CMK (cell line): ENCODE measurements around the gene SP140.
A peak's percentile ranks its signal among the peaks of the same experiment; 100 is the strongest.
"Not testable (repeated sequence)": the region's sequence is repeated elsewhere in the genome, so short reads cannot be mapped to it uniquely, and the experiment has no call there.

ENCODE experiments used
- DNase-seq: peaks from one replicate; pipeline ENCODE4 v3.0.0-alpha.2; 2010; ENCODE audit warnings: low read depth

Gene SP140

DNA sequence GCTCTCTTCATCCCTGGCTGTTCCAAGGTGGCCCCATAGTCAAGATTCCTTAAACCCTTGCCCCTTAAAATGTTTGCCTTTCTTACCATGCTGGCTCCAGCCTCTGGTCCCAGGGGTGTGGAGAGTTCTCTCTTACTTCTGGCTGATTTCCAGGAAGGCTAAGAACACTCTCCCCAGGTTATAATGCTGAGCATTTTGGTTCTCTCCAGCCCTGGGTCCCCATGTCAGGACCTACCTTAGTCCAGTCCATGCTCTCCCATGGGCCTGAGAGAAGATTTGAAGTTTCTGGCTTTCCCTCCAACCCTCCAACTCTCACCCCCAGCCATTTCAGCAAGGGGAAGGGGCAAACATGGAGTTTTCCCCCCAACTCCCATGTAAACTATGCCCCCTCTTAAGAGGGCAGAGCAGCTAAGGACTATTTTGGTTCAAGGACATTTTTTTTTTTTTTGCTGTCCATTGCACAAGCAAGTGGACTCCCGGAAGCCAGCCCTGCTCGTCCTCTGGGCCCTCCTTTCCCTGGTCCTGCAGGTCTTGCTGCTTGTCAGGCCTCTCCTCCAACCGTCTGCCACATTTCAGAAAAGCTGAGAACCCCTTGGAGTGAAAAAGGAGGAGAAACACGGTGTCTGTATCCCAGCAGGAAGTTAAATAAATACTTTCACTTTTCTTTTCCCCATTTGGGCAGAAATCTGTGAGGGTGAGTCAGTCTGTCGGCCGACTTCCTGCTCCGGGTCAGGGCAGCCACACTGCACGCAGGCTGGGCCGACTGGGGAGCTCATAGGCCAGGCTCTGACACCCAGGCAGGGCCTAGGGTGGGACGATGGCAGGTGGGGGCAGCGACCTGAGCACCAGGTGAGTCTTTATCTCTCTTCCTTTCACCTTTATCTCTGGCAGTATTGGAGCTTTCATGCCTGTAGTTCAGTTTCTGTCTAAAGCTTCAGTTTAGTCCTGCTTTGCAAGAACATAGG is 101.2 kb downstream of the SP140 start, which contains the start of gene SP140L:
SP140L (plus strand) TSS at position 741 of the 965 bp plus-strand sequence; CDS start at position 818, 77 bp downstream.
- DNase-seq = peak; percentile 24

DNA sequence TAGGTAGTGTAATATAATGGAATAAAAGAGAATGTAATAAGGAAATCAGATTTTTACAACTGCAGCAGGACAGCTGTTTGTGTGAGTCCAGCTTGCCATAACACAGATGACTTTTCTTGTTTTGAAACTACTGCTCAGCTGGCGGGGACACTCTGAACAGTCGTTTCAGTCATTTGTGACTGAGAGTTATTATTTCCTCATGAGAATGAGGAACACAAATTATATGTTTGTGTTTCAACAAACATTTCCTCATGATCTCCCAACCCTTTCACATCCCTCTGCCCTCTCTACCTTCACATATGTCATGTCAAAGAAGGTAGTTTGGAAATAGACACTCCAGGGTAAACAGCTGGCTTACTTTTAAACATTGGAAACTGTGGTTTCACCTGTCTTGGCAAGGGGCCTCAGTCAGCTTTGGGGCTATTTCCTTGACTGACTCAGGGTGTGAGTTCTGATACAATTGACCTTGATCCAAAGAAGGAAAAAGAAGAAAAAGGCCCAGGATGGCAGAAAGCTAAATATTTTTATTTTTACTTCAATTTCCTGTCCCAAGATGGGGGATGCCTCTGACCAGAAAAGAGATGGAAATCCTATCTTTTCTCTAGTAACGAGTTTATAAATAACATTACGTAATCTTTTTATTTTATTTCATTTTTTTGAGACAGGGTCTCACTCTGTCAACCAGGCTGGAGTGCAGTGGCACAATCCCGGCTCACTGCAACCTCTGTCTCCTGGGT is 102.0 kb downstream of the SP140 start:
- DNase-seq = no peak

DNA sequence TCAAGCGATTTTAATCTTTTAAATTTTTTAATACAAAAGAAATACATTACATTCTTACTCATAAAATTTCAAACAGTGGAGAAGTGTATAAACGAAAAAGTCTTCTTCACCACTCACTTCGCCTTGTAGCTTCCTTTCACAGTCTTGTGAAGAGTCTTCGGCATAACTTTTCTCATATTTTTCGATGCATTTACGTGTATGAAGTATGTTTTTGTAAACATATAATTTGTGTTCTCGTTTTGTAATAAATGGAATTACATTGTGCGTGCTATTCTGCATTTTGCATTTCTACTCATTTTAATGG is 102.6 kb downstream of the SP140 start:
- no peak for DNase-seq

DNA sequence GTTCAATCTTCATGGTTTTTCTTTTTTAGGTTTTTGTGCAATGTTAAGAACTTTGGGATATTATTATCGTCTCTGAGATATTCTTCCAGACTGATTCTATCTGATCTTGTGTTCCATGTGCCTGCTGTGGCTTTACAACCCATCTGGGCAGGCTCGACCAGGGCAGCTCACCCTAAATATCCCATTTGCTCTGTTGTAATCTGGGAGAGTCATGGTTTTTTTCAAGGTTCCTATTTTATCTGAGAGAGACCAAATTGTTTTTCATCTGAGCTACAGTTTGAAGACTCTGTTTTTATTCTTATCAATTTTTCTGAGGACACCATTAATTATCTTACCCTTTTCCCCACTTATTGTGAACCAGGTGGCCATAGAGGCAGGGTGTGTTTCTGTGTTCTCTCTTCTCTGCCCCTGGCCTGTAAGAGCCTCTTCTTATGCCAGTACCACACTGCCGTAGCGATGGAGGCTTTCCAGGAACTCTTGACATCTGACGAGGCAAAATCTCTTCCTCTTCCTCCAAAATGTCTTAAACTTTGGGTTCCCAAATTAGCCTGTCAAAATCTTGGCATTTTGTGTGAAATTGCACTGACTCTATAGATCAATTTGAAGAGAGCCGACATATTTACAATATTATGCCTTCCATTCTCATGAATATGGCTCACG is 104.5 kb downstream of the SP140 start:
- no peak for DNase-seq

DNA sequence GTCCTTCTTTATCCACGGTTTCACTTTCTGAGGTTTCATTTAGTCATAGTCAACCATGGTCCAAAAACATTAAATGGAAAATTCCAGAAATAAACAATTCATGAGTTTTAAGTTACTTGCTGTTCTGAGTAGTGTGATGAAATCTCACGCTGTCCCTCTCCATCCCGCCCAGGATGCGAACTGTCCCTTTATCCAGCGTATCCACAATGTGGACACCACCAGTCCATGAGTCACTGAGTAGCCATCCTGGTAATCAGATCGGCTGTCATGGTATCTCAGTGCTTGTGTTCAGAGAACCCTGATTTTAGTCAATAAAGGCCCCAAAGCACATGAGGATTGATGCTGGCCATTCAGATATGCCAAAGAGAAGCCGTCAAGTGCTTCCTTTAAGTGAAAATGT is 105.2 kb downstream of the SP140 start:
- no peak for DNase-seq

DNA sequence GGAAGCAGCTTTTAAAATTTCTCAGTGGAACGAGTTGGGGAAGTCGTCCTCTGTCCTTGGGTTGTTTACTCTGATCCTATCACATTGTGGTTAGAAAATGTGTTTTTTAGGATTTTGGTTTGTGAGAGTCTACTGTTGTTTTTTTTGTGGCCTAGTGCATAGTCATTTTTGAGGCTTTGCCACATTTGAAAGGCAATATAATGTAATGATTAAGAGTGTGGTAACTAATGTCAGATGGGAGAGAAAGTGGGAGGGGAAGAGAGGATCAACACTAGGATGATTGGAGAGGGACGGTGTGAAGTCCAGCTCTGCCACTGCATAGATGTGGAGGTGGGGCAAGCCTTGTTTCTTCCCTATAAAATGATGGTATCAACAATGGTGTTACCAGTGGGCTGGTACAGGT is 109.9 kb downstream of the SP140 start:
- peak; percentile 49 for DNase-seq

DNA sequence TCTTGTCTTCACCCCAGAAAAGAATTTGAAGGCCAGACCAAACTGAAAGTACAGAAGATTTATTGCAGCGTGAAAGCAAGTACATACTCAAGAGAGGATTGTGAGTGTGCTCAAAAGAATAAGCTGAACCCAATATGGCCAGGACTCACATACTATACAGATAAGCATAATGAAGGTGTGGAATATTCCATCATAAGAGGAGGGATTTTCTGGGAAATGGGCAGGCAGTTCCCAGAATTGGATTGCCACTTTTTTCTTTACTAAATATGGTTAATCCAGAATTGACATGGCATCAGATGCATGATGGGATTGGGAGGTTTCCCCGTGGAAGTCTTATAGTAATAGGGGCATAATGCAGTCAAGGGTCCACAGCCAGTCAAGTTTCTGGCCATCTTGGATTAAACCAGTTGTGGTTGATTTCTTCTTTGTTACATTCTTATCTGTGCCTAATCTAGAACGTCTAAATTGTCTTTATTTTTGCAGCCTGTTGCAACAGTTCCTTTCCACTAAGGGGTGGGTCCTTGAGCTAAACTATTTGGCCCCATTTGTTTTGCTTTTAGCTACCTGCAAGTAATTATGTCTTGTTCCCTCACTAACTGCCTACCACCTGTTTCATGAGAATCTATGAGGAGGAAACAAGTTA is 110.4 kb downstream of the SP140 start:
- no peak for DNase-seq

DNA sequence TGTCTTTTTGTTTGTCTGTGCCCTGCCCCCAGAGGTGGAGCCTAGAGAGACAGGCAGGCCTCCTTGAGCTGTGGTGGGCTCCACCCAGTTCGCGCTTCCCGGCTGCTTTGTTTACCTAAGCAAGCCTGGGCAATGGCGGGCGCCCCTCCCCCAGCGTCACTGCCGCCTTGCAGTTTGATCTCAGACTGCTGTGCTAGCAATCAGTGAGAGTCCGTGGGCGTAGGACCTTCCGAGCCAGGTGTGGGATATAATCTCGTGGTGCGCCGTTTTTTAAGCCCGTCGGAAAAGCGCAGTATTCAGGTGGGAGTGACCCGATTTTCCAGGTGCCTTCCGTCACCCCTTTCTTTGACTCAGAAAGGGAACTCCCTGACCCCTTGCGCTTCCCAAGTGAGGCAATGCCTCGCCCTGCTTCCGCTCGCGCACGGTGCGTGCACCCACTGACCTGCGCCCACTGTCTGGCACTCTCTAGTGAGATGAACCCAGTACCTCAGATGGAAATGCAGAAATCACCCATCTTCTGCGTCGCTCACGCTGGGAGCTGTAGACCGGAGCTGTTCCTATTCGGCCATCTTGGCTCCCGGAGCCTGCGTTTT is 116.5 kb downstream of the SP140 start:
- not testable (repeated sequence) for DNase-seq

DNA sequence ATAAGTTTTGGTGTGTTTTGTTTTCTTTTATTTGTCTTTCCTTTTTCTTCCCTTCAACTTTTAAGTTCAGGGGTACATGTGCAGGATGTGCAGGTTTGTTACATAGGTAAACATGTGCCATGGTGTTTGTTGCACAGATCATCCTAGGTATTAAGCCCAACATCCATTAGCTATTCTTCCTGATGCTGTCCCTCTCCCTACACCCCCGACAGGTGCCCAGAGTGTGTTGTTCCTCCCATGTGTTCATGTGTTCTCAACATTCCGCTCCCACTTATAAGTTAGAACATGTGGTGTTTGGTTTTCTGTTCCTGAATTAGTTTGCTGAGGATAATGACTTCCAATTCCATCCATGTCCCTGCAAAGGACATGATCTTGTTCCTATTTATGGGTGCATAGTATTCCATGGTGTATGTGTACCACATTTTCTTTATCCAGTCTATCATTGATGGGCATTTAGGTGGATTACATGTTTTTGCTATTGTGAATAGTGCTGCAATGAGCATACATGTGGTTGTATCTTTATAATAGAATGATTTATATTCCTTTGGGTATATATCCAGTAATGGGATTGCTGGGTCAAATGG is 117.6 kb downstream of the SP140 start:
- DNase-seq = not testable (repeated sequence)

DNA sequence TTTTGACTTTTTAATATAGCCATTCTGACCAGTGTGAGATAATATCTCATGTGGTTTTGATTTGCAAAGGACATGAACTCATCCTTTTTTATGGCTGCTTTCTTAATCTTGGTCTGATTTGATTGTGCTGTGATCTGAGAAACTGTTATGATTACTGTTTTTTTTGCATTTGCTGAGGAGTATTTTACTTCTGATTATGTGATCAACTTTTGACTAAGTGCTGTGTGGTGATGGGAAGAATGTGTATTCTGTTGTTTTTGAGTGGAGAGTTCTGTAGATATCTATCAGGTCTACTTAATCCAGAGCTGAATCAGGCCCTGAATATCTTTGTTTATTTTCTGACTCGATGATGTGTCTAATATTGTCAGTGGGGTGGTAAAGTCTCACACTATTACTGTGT is 118.2 kb downstream of the SP140 start:
- DNase-seq = no peak

DNA sequence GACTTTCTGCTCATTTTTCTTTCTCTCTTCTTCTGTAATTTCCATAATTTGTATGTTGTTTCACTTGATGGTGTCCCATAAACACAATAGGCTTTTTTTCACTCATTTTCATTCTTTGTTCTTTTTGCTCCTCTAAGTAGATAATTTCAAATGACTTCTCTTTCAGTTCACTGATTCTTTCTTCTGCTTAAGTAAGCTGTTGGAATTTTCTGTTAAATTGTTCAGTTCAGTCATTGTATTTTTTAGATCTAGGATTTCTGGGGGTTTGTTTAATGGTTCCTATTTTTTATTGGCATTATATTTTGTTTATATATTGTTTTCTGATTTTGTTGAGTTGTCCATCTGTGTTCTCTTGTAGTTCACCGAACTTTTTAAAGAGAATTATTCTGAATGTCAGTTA is 120.9 kb downstream of the SP140 start:
- no peak for DNase-seq

DNA sequence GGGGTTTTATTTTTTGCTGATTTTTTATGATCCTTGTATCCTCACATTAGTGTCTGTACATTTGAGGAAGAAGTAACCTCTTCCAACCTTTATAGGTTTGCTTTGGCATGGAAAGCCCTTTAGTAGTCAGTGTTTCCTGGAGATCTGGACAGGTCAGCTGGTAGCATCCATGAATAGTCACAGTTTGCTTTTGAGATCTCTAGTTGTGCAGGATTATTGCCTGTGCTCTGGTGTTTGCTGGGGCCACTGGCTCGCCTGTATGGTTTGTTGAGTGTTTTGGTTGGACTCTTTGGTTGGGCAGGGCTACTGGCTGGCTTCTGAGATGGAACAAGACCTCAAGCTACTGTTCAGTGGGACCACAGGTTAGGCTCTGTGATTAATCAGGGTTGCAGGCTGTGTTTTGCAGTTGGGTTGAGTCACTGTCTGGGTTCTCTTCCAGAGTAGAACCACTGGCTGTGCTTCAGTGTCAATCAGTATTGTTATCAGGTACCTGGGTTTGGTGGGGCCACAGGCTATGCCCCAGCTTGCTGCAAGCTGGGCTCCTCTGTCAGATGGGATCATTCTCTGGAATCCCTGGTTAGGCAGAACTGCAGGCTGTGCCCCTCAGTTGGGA is 121.5 kb downstream of the SP140 start:
- DNase-seq = no peak

DNA sequence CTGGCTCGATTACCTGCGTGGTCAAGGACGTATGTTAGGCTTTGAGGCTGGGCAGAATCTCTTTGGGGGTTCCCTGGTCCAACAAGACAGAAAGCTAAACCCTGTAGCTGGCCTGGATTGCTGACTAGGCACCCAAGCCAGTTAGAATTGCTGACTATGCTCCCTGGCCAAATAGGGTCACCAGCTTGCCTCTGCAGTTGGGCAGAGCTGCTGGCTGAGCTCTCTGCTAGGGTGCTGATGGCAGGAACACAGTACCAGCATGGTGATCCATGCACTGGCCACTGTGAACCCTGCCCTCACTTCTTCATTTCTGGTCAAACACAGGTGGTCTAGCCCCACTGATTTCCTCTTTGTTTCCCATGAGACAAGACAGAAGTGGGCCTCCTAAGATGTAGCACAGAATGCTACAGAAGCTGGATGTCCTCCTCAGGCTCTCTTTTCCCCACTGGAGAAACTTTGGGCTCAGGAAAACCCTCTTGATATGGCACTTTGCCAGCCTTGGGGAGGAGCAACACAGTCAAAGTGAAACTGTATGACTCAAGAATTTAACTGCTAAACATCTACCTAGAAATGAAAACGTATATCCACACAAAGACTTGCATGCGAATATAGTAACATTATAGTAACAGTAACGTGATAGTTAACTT is 122.2 kb downstream of the SP140 start:
- DNase-seq = no peak

DNA sequence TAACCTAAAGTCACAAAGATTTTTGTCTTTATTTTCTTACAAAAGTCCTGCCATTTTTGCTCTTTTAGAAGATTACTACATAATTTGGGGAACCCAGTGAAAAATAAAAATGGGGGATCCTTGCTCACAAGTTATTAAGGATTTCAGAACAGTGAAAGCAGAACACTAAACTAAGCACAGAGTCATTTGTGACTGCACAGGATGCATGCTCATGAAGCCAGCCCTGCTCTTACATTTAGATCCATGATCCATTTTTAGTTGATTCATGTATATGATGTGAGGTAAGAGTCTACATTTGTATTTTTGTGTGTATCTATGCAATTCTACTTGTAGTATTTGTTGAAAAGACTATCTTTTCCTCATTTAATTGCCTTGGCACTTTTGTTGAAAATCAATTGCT is 123.3 kb downstream of the SP140 start:
- no peak for DNase-seq

DNA sequence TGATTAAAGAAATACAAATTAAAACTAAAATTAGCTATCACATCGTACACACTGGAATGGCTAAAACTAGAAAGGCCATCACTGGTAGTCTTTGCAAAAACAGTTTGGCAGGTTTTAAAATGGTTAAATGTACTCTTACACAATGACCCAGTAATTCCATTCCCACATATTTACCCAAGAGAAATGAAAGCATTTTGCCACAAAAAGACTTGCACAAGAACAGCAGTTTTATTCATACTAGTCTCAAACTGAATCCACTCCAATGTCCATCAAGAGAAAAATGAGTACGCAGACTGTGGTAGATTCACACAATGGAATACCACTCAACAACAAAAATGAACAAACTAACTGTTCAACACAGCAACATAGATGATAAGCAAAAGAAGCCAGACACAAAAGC is 130.5 kb downstream of the SP140 start:
- DNase-seq = no peak

DNA sequence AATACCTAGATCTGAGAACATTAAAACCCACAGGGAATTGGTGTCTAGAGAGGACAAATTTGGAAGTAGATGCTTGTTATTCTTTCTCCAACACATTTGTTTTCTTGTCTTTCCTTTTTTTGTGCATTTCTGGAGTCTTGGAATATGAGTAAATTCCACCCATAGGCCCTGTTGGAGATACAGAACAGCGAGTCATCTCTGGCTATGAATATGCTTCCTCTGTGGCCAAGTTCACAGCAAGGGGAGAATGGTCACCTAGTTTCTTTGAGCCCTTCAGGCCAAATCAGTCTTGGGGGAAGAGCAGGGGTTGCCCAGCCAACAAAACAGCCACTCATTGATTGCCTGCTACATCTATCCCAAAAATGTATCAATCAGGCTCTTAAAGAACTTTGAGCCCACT is 132.8 kb downstream of the SP140 start:
- no peak for DNase-seq

DNA sequence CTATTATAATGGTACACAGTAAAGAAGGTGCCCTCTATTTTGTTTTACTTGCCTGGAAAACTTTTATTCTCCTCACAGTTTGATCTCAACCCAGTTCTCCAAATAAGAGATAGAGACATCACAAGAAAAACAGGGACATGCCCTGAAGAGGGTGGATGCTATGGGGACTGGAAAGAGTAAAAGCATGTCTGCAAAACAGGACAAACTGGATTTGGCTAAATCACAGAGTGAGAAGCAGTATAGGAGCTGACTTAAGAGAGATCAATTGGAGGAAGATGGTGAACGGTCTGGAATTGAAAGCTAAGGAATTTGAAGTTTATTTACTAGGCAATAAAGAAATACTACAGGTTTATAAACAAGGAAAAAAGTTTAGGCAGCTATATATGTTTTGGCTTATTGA is 134.5 kb downstream of the SP140 start:
- DNase-seq = no peak

DNA sequence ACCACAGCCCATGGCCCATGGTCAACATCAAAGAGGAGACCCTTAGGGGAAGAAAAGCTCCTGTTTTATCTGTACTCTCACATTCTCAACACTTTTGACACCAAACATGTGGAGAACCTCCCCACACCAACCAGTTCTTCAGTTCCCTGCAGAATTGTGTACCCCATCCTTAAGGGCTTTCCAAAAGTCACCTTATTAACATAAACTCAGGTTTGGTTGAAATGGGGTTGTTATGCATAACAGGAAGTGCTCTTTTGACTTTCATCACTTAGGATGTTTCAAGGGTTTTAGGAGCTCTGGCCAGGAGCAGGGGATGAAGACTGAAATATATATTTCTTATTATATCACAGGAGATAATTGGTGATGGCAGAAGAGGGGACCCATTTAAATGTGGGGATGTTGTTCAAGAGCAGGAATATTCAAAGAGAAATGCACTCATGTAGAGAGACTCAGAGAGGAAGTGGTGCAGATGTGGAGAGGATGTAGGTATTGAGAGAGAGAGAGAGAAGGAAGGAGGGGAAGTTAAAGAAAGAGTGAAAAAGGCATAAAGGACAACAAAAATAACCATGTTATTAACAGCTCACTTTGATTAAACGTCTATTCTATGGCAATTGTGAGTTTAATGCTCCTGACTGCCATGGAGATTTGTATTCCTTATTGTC is 136.6 kb downstream of the SP140 start:
- no peak for DNase-seq
